Measurements from ENCODE around the gene TAAR9. TPM values are rescaled to one million over a fixed set of nuclear protein-coding genes. Genes with fewer than 3 reads are reported as not detected.

TAAR9 gene
- total RNA-seq, 4 donors from 2014 or later, result not detected

- no peak overlapping the region for H3K27ac ChIP-seq
- TF ChIP-seq, protein P1, sequence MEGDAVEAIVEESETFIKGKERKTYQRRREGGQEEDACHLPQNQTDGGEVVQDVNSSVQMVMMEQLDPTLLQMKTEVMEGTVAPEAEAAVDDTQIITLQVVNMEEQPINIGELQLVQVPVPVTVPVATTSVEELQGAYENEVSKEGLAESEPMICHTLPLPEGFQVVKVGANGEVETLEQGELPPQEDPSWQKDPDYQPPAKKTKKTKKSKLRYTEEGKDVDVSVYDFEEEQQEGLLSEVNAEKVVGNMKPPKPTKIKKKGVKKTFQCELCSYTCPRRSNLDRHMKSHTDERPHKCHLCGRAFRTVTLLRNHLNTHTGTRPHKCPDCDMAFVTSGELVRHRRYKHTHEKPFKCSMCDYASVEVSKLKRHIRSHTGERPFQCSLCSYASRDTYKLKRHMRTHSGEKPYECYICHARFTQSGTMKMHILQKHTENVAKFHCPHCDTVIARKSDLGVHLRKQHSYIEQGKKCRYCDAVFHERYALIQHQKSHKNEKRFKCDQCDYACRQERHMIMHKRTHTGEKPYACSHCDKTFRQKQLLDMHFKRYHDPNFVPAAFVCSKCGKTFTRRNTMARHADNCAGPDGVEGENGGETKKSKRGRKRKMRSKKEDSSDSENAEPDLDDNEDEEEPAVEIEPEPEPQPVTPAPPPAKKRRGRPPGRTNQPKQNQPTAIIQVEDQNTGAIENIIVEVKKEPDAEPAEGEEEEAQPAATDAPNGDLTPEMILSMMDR (IDR thresholded peaks at IDR 0.05 in 4 of 5, conservative IDR thresholded peaks at IDR 0.05 in 1 of 5), result no peak
- H3K4me3 ChIP-seq, result no peak overlapping the region
- DNase-seq, result no peak
- intact Hi-C loops (cut with DNase I; ENCODE audit: low total_unique reads) (no loop called here), in situ Hi-C loops (cut with MboI; ENCODE audit: low sequenced_read_pairs in 4 of 4) (loop anchor here in 1 of 4 donors (25.0 kb wide), 1 partner anchor 579 kb away; no protein-coding TSS in a partner anchor)
- no peaks in the 10 kb centered on the region for H3K9me3 ChIP-seq
- no peaks in the 10 kb centered on the region for H3K36me3 ChIP-seq
- no peaks in the 10 kb centered on the region for H3K27me3 ChIP-seq
- no peak for ATAC-seq
- peaks cover 3 to 17% of the 10 kb centered on the region in 2 donors for H3K4me1 ChIP-seq
Observed at GRCh38 chr6:132491303-132491702, 46.8 kb upstream of the TAAR9 start.

DNA sequence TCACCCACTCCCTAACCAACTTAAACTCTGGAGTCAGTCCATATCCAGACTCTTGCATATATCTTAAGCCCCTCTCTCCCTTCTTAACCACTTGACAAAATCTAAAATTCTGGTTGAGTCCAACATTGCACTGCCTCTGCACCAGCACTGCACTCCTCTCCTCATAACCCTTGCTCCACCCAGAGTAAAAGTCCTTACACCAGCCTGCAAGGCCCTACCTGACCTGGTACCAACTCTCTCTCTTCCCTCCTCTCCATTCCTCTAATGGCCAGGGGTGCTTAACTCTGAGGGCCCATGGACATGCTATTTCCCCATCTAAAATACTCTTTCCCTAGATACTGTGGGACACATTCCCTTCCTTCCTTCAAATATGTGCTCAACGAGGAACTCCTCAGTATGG, 46.2 kb upstream of the TAAR9 start:
- in situ Hi-C loops (cut with MboI; ENCODE audit: low sequenced_read_pairs in 4 of 4) (loop anchor here in 1 of 4 donors (25.0 kb wide), 1 partner anchor 580 kb away; no protein-coding TSS in a partner anchor), intact Hi-C loops (cut with DNase I; ENCODE audit: low total_unique reads) (no loop called here)
- H3K27me3 ChIP-seq, result no peaks in the 10 kb centered on the region
- H3K4me3 ChIP-seq, result no peak overlapping the region
- H3K4me1 ChIP-seq, result peaks cover 3 to 17% of the 10 kb centered on the region in 2 donors
- no peaks in the 10 kb centered on the region for H3K9me3 ChIP-seq
- ATAC-seq (no peak), DNase-seq (no peak)
- no peak overlapping the region for H3K27ac ChIP-seq
- TF ChIP-seq, protein P1 (IDR thresholded peaks at IDR 0.05 in 4 of 5, conservative IDR thresholded peaks at IDR 0.05 in 1 of 5), result no peak
- TF ChIP-seq POLR2A (IDR thresholded peaks at IDR 0.05), result no peak
- H3K36me3 ChIP-seq, result no peaks in the 10 kb centered on the region

DNA sequence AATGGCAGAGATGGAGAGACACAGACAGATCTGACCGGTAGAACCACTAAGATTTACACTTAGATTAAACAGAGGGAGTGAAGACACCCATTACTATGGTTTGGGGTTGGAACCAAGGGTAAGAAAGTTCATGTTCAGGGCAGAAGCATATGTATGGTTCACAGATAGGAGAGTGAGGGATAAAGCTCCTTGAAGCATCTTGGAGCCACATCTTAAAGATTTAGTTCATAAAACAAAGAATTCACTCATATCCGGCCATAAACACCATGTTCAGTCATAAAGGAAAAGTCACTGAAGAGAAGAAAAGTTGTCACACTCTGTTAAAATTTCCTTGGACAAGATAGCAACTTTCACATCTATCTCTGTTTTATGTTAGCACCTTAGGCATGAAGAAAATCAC, 43.1 kb upstream of the TAAR9 start:
- TF ChIP-seq, protein P1 (IDR thresholded peaks at IDR 0.05 in 4 of 5, conservative IDR thresholded peaks at IDR 0.05 in 1 of 5), result no peak
- no peak for TF ChIP-seq POLR2A (IDR thresholded peaks at IDR 0.05)

GRCh38 chr6:132495604-132496079, 42.4 kb upstream of the TAAR9 start:
- Histone ChIP-seq H3K27ac (no peak overlapping the region), H3K4me3 (no peak overlapping the region), H3K27me3 (no peaks in the 10 kb centered on the region), H3K4me1 (peaks cover 0 to 10% of the 10 kb centered on the region in 2 donors), H3K9me3 (no peaks in the 10 kb centered on the region), H3K36me3 (peaks cover 0 to 10% of the 10 kb centered on the region in 2 donors)
- intact Hi-C loops (cut with DNase I; ENCODE audit: low total_unique reads), result no loop called here
- DNase-seq, result no peak
- in situ Hi-C loops (cut with MboI; ENCODE audit: low sequenced_read_pairs in 4 of 4), result loop anchor here in 1 of 4 donors (25.0 kb wide), 1 partner anchor 583 kb away; no protein-coding TSS in a partner anchor
- ATAC-seq, result no peak
- TF ChIP-seq, protein P1 (IDR thresholded peaks at IDR 0.05 in 4 of 5, conservative IDR thresholded peaks at IDR 0.05 in 1 of 5), result no peak
- TF ChIP-seq POLR2A (IDR thresholded peaks at IDR 0.05), result no peak

More for the DNA sequence above, 43.1 kb upstream of the TAAR9 start:
- H3K4me3 ChIP-seq, result no peak overlapping the region
- in situ Hi-C loops (cut with MboI; ENCODE audit: low sequenced_read_pairs in 4 of 4) (loop anchor here in 1 of 4 donors (25.0 kb wide), 1 partner anchor 583 kb away; no protein-coding TSS in a partner anchor), intact Hi-C loops (cut with DNase I; ENCODE audit: low total_unique reads) (no loop called here)
- ATAC-seq (no peak), DNase-seq (no peak)
- peaks cover 0 to 3% of the 10 kb centered on the region in 2 donors for H3K36me3 ChIP-seq
- peaks cover 0 to 12% of the 10 kb centered on the region in 2 donors for H3K4me1 ChIP-seq
- H3K9me3 ChIP-seq, result no peaks in the 10 kb centered on the region
- no peaks in the 10 kb centered on the region for H3K27me3 ChIP-seq
- H3K27ac ChIP-seq, result no peak overlapping the region

Data from gastrocnemius medialis (tissue), 4 donors.